ENCODE data around the gene PARP11.

PARP11 gene

DNA sequence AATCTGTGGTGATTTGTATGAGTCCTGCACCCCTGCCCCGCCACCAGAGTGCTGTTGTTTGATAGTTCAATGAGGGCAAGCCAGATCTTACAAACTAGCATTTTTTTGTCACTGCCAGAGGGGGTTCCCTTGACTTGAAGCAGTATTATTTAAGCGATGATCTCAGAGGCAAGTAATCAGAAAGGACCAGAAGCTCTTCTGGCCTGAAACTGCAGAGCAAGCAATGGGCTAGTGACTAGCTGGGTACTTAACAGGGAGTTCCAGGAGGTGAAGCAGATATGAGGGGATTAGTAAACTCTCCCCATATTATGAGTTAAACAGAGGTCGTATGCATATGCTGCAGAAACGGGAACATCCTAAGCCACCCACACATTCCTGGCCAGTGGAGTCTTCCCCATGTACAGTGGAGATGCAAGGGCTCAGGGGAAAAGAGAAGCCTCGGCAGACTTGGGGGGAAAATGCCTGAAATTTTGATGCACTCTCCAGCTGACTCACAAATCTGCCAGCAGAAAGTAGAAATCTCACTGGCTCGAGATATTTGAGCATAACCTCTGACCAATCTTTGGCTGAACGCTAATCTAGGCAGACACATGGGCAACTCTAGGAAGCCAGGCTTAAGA, 112.0 kb downstream of the PARP11 start:
- no peak for DNase-seq

GRCh38 chr12:3759878-3760277, 113.3 kb downstream of the PARP11 start:
- DNase-seq: no peak

Measured in activated CD4-positive, alpha-beta T cell treated with anti-CD3 and anti-CD28 coated beads, Interleukin-2, amount 50 U/mL, for 16 hours (primary cell).